GM20431 (cell line): ENCODE results near the gene VWA8.
"Not testable (repeated sequence)": the region's sequence is repeated elsewhere in the genome, so short reads cannot be mapped to it uniquely, and the experiment has no call there.

Experiments
- in situ Hi-C: fragments of 300-500 bp; cut with MseI, MboI; formaldehyde crosslinking; loops from one replicate; pipeline ENCODE4 v1.15.0; 2020; ENCODE audit warnings: low sequenced_read_pairs; ENCODE audit not compliant: unreplicated experiment

VWA8 gene

GRCh38 chr13:41660411-41660810 lies 300.5 kb downstream of the VWA8 start:
- in situ Hi-C loops: loop anchor here (25.0 kb wide), 1 partner anchor 452 kb away; no protein-coding TSS in a partner anchor

GRCh38 chr13:41658057-41658661 lies 302.8 kb downstream of the VWA8 start:
- in situ Hi-C loops: loop anchor here (25.0 kb wide), 1 partner anchor 454 kb away; no protein-coding TSS in a partner anchor

GRCh38 chr13:41655997-41656396 lies 304.9 kb downstream of the VWA8 start:
- in situ Hi-C loops: loop anchor here (25.0 kb wide), 1 partner anchor 456 kb away; no protein-coding TSS in a partner anchor

- in situ Hi-C loops: loop anchor here (25.0 kb wide), 1 partner anchor 458 kb away; no protein-coding TSS in a partner anchor
Measured at GRCh38 chr13:41654796-41655195, 306.1 kb downstream of the VWA8 start.

- in situ Hi-C loops: loop anchor here (25.0 kb wide), 1 partner anchor 459 kb away; no protein-coding TSS in a partner anchor
Measured at GRCh38 chr13:41652735-41653361, 308.1 kb downstream of the VWA8 start.

GRCh38 chr13:41651413-41652058 lies 309.4 kb downstream of the VWA8 start:
- in situ Hi-C loops: loop anchor here (25.0 kb wide), 1 partner anchor 461 kb away; no protein-coding TSS in a partner anchor

GRCh38 chr13:41650706-41651105 lies 310.2 kb downstream of the VWA8 start:
- in situ Hi-C loops: loop anchor here (25.0 kb wide), 1 partner anchor 462 kb away; no protein-coding TSS in a partner anchor

GRCh38 chr13:41649659-41650058 lies 311.2 kb downstream of the VWA8 start:
- in situ Hi-C loops: loop anchor here (25.0 kb wide), 1 partner anchor 463 kb away; no protein-coding TSS in a partner anchor

GRCh38 chr13:41648314-41648935 lies 312.5 kb downstream of the VWA8 start:
- in situ Hi-C loops: no loop called here

- in situ Hi-C loops: not testable (repeated sequence)
Measured at GRCh38 chr13:41647699-41648313, 313.1 kb downstream of the VWA8 start.

- in situ Hi-C loops: no loop called here
Measured at GRCh38 chr13:41645331-41645730, 315.6 kb downstream of the VWA8 start.

- in situ Hi-C loops: no loop called here
Measured at GRCh38 chr13:41644742-41645141, 316.2 kb downstream of the VWA8 start.

- in situ Hi-C loops: no loop called here
Measured at GRCh38 chr13:41643507-41643906, 317.4 kb downstream of the VWA8 start.

GRCh38 chr13:41641961-41642360 lies 318.9 kb downstream of the VWA8 start:
- in situ Hi-C loops: no loop called here

- in situ Hi-C loops: no loop called here
Measured at GRCh38 chr13:41641429-41641828, 319.5 kb downstream of the VWA8 start.

- in situ Hi-C loops: no loop called here
Measured at GRCh38 chr13:41639955-41640780, 320.7 kb downstream of the VWA8 start.

- in situ Hi-C loops: no loop called here
Measured at GRCh38 chr13:41639237-41639904, 321.5 kb downstream of the VWA8 start.

GRCh38 chr13:41637586-41637985 lies 323.3 kb downstream of the VWA8 start:
- in situ Hi-C loops: no loop called here

GRCh38 chr13:41637032-41637431 lies 323.9 kb downstream of the VWA8 start:
- in situ Hi-C loops: not testable (repeated sequence)
